Activated naive CD4-positive, alpha-beta T cell treated with anti-CD3 and anti-CD28 coated beads, Interleukin-2, amount 50 U/mL, for 72 hours (primary cell): ENCODE results near the gene RYR2. TPM values are rescaled to one million over a fixed set of nuclear protein-coding genes. Genes with fewer than 3 reads are reported as not detected.
A peak's percentile ranks its signal among the peaks of the same experiment; 100 is the strongest.

Source experiments
- ATAC-seq, 2 donors: fragments of 150-1000 bp; cut with Tn5 transposase; 2 replicates each; pipeline ENCODE4 v1.10.0; 2021; ENCODE audit warnings: mild to moderate bottlenecking in 2 of 2, moderate library complexity in 2 of 2
- DNase-seq, 2 donors: peaks; one replicate each; pipeline ENCODE4 v3.0.0; 2021 to 2022; ENCODE audit warnings: low spot score in 2 of 2
- H3K27ac Mint-ChIP-seq, 2 donors: one replicate each; pipeline ENCODE4 v1.8.0; 2022; ENCODE audit warnings: mild to moderate bottlenecking in 2 of 2, mixed read lengths in 2 of 2
- H3K36me3 Mint-ChIP-seq, 2 donors: one replicate each; pipeline ENCODE4 v1.8.0; 2022; ENCODE audit warnings: mixed read lengths in 2 of 2
- H3K9me3 Mint-ChIP-seq, 2 donors: one replicate each; pipeline ENCODE4 v1.8.0; 2022; ENCODE audit warnings: mixed read lengths in 2 of 2
- total RNA-seq, 2 donors: library from RNA; stranded (reverse); gene quantifications; one replicate each; pipeline ENCODE4 v1.2.3, GENCODE V29; 2022

Gene RYR2
- total RNA-seq, 2 donors from 2014 or later = not detected

GRCh38 chr1:237525102-237525501, 483.1 kb downstream of the RYR2 start:
- Mint-ChIP-seq H3K27ac (no peak overlapping the region), H3K9me3 (peaks cover 0 to 16% of the 10 kb centered on the region in 2 donors), H3K36me3 (peaks cover 0 to 10% of the 10 kb centered on the region in 2 donors)
- ATAC-seq = no peak
- DNase-seq = no peak

- Mint-ChIP-seq H3K27ac (no peak overlapping the region), H3K9me3 (peaks cover 0 to 12% of the 10 kb centered on the region in 2 donors), H3K36me3 (peaks cover 0 to 10% of the 10 kb centered on the region in 2 donors)
- DNase-seq (no peak), ATAC-seq (no peak)
These were observed 485.8 kb downstream of the RYR2 start for GRCh38 chr1:237527761-237528160.

GRCh38 chr1:237528545-237528944, 486.6 kb downstream of the RYR2 start:
- no peak for ATAC-seq
- Mint-ChIP-seq H3K9me3 (peaks cover 0 to 12% of the 10 kb centered on the region in 2 donors), H3K27ac (no peak overlapping the region), H3K36me3 (peaks cover 0 to 10% of the 10 kb centered on the region in 2 donors)
- DNase-seq = no peak

DNA sequence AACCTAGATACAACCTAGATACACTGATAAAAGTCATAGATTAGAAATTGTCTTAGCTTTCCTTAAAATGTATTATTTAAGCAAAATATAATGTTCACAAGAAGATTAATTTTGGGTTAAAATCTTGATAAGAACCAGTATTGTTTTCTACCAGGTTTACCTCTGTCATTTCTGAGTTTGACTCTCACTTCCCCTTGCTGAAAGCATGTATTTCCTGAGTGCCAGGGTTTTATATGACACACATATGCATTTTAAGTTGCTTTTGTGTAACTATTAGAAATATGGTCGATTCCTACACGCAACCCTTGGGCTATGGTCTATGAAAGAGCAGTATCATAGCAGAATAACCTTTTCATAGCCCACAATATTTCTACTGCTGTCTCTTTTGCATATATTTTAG, 497.1 kb downstream of the RYR2 start:
- no peaks in the 10 kb centered on the region for H3K9me3 Mint-ChIP-seq
- H3K36me3 Mint-ChIP-seq = no peaks in the 10 kb centered on the region
- H3K27ac Mint-ChIP-seq = no peak overlapping the region
- no peak for ATAC-seq
- no peak for DNase-seq

- H3K36me3 Mint-ChIP-seq = no peaks in the 10 kb centered on the region
- ATAC-seq = no peak
- no peak for DNase-seq
- no peaks in the 10 kb centered on the region for H3K9me3 Mint-ChIP-seq
- no peak overlapping the region for H3K27ac Mint-ChIP-seq
These were observed 500.8 kb downstream of the RYR2 start for GRCh38 chr1:237542525-237543418.

DNA sequence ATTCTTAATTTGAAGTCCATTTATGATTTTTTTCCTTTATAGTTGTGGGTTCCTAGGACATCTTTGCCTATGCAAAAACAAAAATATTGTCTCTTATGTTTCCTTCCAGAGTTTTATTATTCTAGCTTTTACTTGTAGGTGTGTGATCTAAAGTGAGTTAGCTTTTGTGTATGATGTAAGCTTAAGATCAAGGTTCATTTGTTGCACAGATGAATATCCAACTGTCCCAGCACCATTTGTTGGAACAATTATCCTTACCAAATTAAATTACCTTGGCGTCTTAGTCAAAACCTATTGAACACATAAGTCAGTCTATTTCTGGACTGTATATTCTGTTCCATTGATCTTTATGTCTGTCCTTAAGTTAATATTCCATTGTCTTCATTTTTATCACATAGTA, 511.1 kb downstream of the RYR2 start:
- H3K27ac Mint-ChIP-seq = no peak overlapping the region
- no peak for ATAC-seq
- no peaks in the 10 kb centered on the region for H3K9me3 Mint-ChIP-seq
- H3K36me3 Mint-ChIP-seq = no peaks in the 10 kb centered on the region
- no peak for DNase-seq

GRCh38 chr1:237556911-237557310, 514.9 kb downstream of the RYR2 start:
- DNase-seq = no peak
- H3K9me3 Mint-ChIP-seq = peaks cover 0 to 4% of the 10 kb centered on the region in 2 donors
- H3K27ac Mint-ChIP-seq = no peak overlapping the region
- no peak for ATAC-seq
- H3K36me3 Mint-ChIP-seq = no peaks in the 10 kb centered on the region

GRCh38 chr1:237562242-237562823, 520.3 kb downstream of the RYR2 start:
- Mint-ChIP-seq H3K36me3 (no peaks in the 10 kb centered on the region), H3K27ac (no peak overlapping the region), H3K9me3 (peaks cover 0 to 4% of the 10 kb centered on the region in 2 donors)
- ATAC-seq = peak; percentile 54 to 76
- peak in 1 of 2 donors; percentile 3 for DNase-seq

GRCh38 chr1:237565236-237565635, 523.3 kb downstream of the RYR2 start:
- H3K9me3 Mint-ChIP-seq = no peaks in the 10 kb centered on the region
- no peaks in the 10 kb centered on the region for H3K36me3 Mint-ChIP-seq
- DNase-seq = no peak
- no peak for ATAC-seq
- no peak overlapping the region for H3K27ac Mint-ChIP-seq

DNA sequence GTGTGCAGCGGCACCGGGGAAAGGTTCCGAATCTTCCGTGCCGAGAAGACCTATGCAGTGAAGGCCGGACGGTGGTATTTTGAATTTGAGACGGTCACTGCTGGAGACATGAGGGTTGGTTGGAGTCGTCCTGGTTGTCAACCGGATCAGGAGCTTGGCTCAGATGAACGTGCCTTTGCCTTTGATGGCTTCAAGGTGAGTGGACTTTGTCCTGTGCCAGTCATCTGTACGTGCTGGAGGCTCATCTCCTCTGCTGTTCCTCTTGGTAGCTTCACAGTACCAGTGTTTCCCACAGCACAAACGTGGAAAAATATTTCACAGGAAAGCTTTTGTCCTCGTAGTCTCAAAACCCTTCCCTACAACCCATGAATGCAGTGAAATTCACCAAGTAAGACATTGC, 524.6 kb downstream of the RYR2 start:
- H3K36me3 Mint-ChIP-seq = no peaks in the 10 kb centered on the region
- H3K27ac Mint-ChIP-seq = no peak overlapping the region
- ATAC-seq (no peak), DNase-seq (no peak)
- H3K9me3 Mint-ChIP-seq = no peaks in the 10 kb centered on the region

DNA sequence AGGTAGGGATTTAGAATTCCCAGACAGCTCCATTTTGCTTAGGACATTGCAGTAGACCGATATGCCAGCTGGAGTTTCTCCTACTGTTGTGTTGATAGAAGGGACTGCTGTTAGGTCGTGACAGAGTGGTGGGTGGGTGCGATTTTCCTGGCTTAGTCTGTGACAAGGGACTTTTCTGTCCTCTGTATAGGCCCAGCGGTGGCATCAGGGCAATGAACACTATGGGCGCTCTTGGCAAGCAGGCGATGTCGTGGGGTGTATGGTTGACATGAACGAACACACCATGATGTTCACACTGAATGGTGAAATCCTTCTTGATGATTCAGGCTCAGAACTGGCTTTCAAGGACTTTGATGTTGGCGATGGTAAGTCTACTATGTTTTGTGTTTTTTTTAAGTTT, 527.0 kb downstream of the RYR2 start:
- ATAC-seq (no peak), DNase-seq (no peak)
- Mint-ChIP-seq H3K27ac (no peak overlapping the region), H3K36me3 (no peaks in the 10 kb centered on the region), H3K9me3 (no peaks in the 10 kb centered on the region)

DNA sequence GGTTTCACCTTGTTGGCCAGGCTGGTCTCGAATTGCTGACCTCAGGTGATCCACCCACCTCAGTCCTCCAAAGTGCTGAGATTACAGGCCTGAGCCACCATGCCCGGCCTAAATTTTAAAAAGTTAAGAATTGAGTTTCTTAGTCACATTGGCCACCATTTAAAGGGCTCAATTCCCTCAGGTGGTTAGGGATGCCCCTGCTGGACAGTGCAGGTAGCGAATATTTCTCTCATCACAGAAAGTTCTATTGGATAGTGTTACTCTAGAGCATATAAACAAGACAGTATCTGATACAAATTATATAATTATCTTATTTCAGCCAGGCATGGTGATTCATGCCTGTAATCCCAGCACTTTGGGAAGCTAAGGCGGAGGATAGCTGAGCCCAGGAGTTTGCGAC, 528.5 kb downstream of the RYR2 start:
- Mint-ChIP-seq H3K27ac (no peak overlapping the region), H3K9me3 (peaks cover 0 to 3% of the 10 kb centered on the region in 2 donors), H3K36me3 (no peaks in the 10 kb centered on the region)
- DNase-seq (no peak), ATAC-seq (no peak)

DNA sequence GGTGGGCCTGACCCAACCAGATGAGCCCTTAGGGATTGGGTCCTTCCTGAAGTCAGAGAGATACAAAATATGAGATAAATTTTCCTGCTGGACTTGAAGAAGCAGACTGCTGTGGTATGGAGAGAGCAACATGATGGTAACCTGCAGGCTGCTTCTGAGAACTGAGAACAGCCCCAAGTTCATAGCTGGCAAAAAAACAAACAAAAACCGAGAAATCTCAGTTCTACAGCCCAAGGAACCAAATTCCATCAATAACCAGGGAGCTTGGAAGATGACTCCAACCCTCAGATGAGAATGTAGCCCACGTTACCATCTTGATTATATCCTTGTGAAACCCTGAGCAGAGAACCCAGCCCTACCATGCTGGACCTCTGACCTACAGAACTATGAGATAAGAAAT, 532.6 kb downstream of the RYR2 start:
- ATAC-seq = no peak
- H3K36me3 Mint-ChIP-seq = peaks cover 0 to 11% of the 10 kb centered on the region in 2 donors
- no peak overlapping the region for H3K27ac Mint-ChIP-seq
- H3K9me3 Mint-ChIP-seq = peaks cover 5 to 29% of the 10 kb centered on the region in 2 donors
- no peak for DNase-seq

DNA sequence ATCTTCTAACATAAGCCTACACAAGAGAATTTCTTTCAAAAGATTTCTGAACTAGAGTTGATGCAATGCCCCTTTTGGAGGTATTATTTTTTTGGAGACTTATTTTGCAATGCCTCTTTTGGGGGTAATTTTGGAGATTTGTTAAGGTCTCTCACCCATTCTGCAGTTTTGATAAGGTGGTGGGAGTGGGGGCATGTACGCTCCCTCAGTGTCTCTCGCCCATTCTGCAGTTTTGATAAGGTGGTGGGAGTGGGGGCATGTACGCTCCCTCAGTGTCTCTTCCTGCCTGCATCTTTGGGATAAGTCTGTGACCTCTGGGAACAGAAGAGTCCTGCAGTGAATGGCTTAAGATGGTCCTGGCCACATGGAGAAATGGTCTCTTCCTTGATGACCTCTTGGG, 536.6 kb downstream of the RYR2 start:
- peaks cover 0 to 11% of the 10 kb centered on the region in 2 donors for H3K36me3 Mint-ChIP-seq
- ATAC-seq = no peak
- H3K27ac Mint-ChIP-seq = no peak overlapping the region
- no peak for DNase-seq
- peaks cover 5 to 29% of the 10 kb centered on the region in 2 donors for H3K9me3 Mint-ChIP-seq

GRCh38 chr1:237580726-237581125, 538.7 kb downstream of the RYR2 start:
- Mint-ChIP-seq H3K27ac (no peak overlapping the region), H3K36me3 (peaks cover 0 to 11% of the 10 kb centered on the region in 2 donors), H3K9me3 (peaks cover 5 to 24% of the 10 kb centered on the region in 2 donors)
- ATAC-seq (no peak), DNase-seq (no peak)

DNA sequence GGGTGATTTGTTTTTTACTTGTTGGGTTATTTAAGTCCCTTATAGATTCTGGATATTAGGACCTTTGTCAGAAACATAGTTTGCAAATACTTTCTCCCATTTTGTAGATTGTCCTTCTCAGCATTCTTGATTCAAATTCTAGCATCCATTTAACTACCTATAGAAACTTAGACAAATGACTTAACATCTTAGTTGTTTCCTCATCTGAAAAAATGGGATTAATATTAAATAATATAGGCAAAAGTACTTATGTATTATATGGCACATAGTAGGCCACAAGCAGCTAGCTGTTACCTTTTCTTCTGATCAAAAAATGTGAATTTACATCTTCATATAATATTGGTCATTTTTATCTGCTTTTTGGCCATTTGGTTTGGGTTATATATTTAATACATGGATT, 541.3 kb downstream of the RYR2 start:
- H3K36me3 Mint-ChIP-seq = peaks cover 0 to 7% of the 10 kb centered on the region in 2 donors
- DNase-seq (no peak), ATAC-seq (no peak)
- no peak overlapping the region for H3K27ac Mint-ChIP-seq
- peaks cover 0 to 5% of the 10 kb centered on the region in 2 donors for H3K9me3 Mint-ChIP-seq

DNA sequence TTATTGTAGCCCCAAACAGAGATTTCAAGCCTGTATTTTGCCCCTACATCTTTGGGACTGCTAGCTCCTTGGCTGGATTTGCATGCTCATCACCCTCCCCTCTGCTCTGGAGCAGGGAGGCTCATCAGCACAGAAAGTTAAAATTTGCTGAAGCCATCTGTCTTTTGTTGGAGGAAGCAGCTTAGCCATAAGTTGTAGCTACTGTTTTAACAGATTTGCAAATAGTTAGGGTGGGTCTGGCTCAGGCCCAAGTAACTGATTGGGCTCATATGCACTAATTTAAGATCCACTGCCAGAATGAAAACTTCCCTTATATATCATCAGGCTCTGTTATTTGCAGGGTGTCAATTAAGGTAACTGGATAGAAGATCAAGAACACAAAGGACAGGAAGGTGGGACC, 541.8 kb downstream of the RYR2 start:
- peaks cover 0 to under 1% of the 10 kb centered on the region in 2 donors for H3K9me3 Mint-ChIP-seq
- H3K27ac Mint-ChIP-seq = no peak overlapping the region
- no peak for DNase-seq
- H3K36me3 Mint-ChIP-seq = peaks cover 0 to 2% of the 10 kb centered on the region in 2 donors
- ATAC-seq = no peak

DNA sequence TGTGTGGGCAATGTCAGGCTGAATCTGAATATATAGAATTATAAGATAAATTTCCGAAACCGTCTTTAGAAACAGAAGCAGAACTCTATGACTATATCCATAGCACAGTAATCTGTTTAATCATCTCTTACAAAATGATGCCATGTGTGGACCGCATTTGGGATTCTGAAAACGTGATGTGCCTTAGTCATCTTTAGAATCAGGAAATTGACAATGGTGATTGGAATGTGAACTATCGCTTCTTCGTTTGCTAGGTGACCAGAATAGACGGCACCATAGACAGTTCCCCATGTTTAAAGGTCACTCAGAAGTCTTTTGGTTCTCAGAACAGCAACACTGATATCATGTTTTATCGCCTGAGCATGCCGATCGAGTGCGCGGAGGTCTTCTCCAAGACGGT, 548.4 kb downstream of the RYR2 start:
- Mint-ChIP-seq H3K9me3 (peaks cover 5% of the 10 kb centered on the region in 2 donors), H3K27ac (no peak overlapping the region), H3K36me3 (peaks cover 0 to 9% of the 10 kb centered on the region in 2 donors)
- no peak for DNase-seq
- no peak for ATAC-seq
